HEK293 (cell line): ENCODE results near the gene PNLDC1.

ENCODE experiments used
- FEZF1 ChIP-seq: fragments of 450-650 bp; formaldehyde crosslinking; IDR thresholded peaks from 2 replicates; pipeline ENCODE4 v1.5.1; 2016; ENCODE audit warnings: missing biosample characterization, missing genetic modification characterization
- GLIS2 ChIP-seq: fragments of 450-650 bp; formaldehyde crosslinking; IDR thresholded peaks from 2 replicates; pipeline ENCODE4 v1.5.1; 2016; ENCODE audit warnings: missing biosample characterization, missing genetic modification characterization
- SALL2 ChIP-seq: fragments of 450-650 bp; formaldehyde crosslinking; IDR thresholded peaks from 2 replicates; pipeline ENCODE4 v1.5.0; 2017; ENCODE audit warnings: missing biosample characterization, mild to moderate bottlenecking, missing genetic modification characterization, borderline replicate concordance
- WT1 ChIP-seq: fragments of 450-650 bp; formaldehyde crosslinking; IDR thresholded peaks from 2 replicates; pipeline ENCODE4 v1.5.1; 2016; ENCODE audit warnings: missing biosample characterization, missing genetic modification characterization
- YY2 ChIP-seq: fragments of 450-650 bp; formaldehyde crosslinking; IDR thresholded peaks from 2 replicates; pipeline ENCODE4 v1.5.1; 2016; ENCODE audit warnings: missing biosample characterization, missing genetic modification characterization
- ZNF10 ChIP-seq: fragments of 450-650 bp; formaldehyde crosslinking; IDR thresholded peaks from 2 replicates; pipeline ENCODE4 v1.5.1; 2017; ENCODE audit warnings: missing biosample characterization, missing genetic modification characterization
- ZNF16 ChIP-seq: fragments of 450-650 bp; formaldehyde crosslinking; IDR thresholded peaks from 2 replicates; pipeline ENCODE4 v1.5.1; 2016; ENCODE audit warnings: low read depth, missing biosample characterization, missing genetic modification characterization
- ZNF184 ChIP-seq: fragments of 450-650 bp; IDR thresholded peaks from 2 replicates; pipeline ENCODE4 v1.5.1; 2018; ENCODE audit warnings: missing biosample characterization, mild to moderate bottlenecking, missing genetic modification characterization
- ZNF211 ChIP-seq: fragments of 450-650 bp; formaldehyde crosslinking; IDR thresholded peaks from 2 replicates; pipeline ENCODE4 v1.5.1; 2016; ENCODE audit warnings: low read depth, missing biosample characterization, missing genetic modification characterization
- ZNF274 ChIP-seq, 2 experiments: fragments of 200-500 bp in 1 of 2; fragments of 450-650 bp in 1 of 2; sonication (Bioruptor generic) in 1 of 2; formaldehyde crosslinking in 1 of 2; IDR thresholded peaks; 2 replicates each; pipeline versions ENCODE4 v1.5.1 to v1.6.1; 2014 to 2016; ENCODE audit warnings: borderline replicate concordance in 1 of 2, inconsistent platforms in 1 of 2, low read length in 1 of 2, missing biosample characterization in 1 of 2, missing genetic modification characterization in 1 of 2
- ZNF292 ChIP-seq: fragments of 450-650 bp; formaldehyde crosslinking; IDR thresholded peaks from 2 replicates; pipeline ENCODE4 v1.5.1; 2016; ENCODE audit warnings: low read depth, missing biosample characterization, missing genetic modification characterization, borderline replicate concordance
- ZNF366 ChIP-seq: fragments of 450-650 bp; formaldehyde crosslinking; conservative IDR thresholded peaks from 2 replicates; pipeline ENCODE4 v1.5.1; 2016; ENCODE audit warnings: missing biosample characterization, missing genetic modification characterization
- ZNF426 ChIP-seq: fragments of 450-650 bp; formaldehyde crosslinking; IDR thresholded peaks from 2 replicates; pipeline ENCODE4 v1.5.1; 2017; ENCODE audit warnings: missing biosample characterization, missing genetic modification characterization, mild to moderate bottlenecking, inconsistent platforms, moderate library complexity
- ZNF621 ChIP-seq: fragments of 450-650 bp; formaldehyde crosslinking; IDR thresholded peaks from 2 replicates; pipeline ENCODE4 v1.5.1; 2017; ENCODE audit warnings: missing biosample characterization, missing genetic modification characterization
- ZNF629 ChIP-seq: fragments of 450-650 bp; formaldehyde crosslinking; IDR thresholded peaks from 2 replicates; pipeline ENCODE4 v1.5.1; 2017; ENCODE audit warnings: missing biosample characterization, missing genetic modification characterization
- ZNF660 ChIP-seq: fragments of 450-650 bp; IDR thresholded peaks from 2 replicates; pipeline ENCODE4 v1.5.1; 2018; ENCODE audit warnings: missing biosample characterization, mild to moderate bottlenecking, missing genetic modification characterization
- ZNF670 ChIP-seq: fragments of 450-650 bp; formaldehyde crosslinking; IDR thresholded peaks from 2 replicates; pipeline ENCODE4 v1.5.1; 2016; ENCODE audit warnings: missing biosample characterization, missing genetic modification characterization, low read depth
- ZNF701 ChIP-seq: fragments of 450-650 bp; formaldehyde crosslinking; IDR thresholded peaks from 2 replicates; pipeline ENCODE4 v1.5.1; 2016; ENCODE audit warnings: missing biosample characterization, missing genetic modification characterization
- ZNF707 ChIP-seq: fragments of 450-650 bp; formaldehyde crosslinking; IDR thresholded peaks from 2 replicates; pipeline ENCODE4 v1.5.1; 2016; ENCODE audit warnings: missing biosample characterization, missing genetic modification characterization
- ZNF747 ChIP-seq: fragments of 450-650 bp; formaldehyde crosslinking; IDR thresholded peaks from 2 replicates; pipeline ENCODE4 v1.5.1; 2016; ENCODE audit warnings: missing biosample characterization, missing genetic modification characterization
- ZNF792 ChIP-seq: fragments of 450-650 bp; formaldehyde crosslinking; IDR thresholded peaks from 2 replicates; pipeline ENCODE4 v1.5.1; 2016; ENCODE audit warnings: missing biosample characterization, missing genetic modification characterization
- ZNF843 ChIP-seq: fragments of 450-650 bp; formaldehyde crosslinking; IDR thresholded peaks from 2 replicates; pipeline ENCODE4 v1.5.1; 2016; ENCODE audit warnings: missing biosample characterization, missing genetic modification characterization
- TF ChIP-seq, protein P1 (sequence below): fragments of 450-650 bp; formaldehyde crosslinking; IDR thresholded peaks from 2 replicates; pipeline ENCODE4 v1.5.1; 2016; ENCODE audit warnings: missing biosample characterization, missing genetic modification characterization
- TF ChIP-seq, protein P2 (sequence below): fragments of 450-650 bp; formaldehyde crosslinking; IDR thresholded peaks from 2 replicates; pipeline ENCODE4 v1.5.1; 2016; ENCODE audit warnings: missing biosample characterization, missing genetic modification characterization
- TF ChIP-seq, protein P3 (sequence below): fragments of 450-650 bp; formaldehyde crosslinking; IDR thresholded peaks from 2 replicates; pipeline ENCODE4 v1.5.1; 2017; ENCODE audit warnings: missing biosample characterization, mild to moderate bottlenecking, missing genetic modification characterization, moderate library complexity
- TF ChIP-seq, protein P4 (sequence below): fragments of 450-650 bp; formaldehyde crosslinking; IDR thresholded peaks from 2 replicates; pipeline ENCODE4 v1.5.1; 2017; ENCODE audit warnings: missing biosample characterization, missing genetic modification characterization
- TF ChIP-seq, protein P5 (sequence below): fragments of 450-650 bp; formaldehyde crosslinking; IDR thresholded peaks from 2 replicates; pipeline ENCODE4 v1.5.1; 2016; ENCODE audit warnings: missing biosample characterization, missing genetic modification characterization

The PNLDC1 gene

DNA sequence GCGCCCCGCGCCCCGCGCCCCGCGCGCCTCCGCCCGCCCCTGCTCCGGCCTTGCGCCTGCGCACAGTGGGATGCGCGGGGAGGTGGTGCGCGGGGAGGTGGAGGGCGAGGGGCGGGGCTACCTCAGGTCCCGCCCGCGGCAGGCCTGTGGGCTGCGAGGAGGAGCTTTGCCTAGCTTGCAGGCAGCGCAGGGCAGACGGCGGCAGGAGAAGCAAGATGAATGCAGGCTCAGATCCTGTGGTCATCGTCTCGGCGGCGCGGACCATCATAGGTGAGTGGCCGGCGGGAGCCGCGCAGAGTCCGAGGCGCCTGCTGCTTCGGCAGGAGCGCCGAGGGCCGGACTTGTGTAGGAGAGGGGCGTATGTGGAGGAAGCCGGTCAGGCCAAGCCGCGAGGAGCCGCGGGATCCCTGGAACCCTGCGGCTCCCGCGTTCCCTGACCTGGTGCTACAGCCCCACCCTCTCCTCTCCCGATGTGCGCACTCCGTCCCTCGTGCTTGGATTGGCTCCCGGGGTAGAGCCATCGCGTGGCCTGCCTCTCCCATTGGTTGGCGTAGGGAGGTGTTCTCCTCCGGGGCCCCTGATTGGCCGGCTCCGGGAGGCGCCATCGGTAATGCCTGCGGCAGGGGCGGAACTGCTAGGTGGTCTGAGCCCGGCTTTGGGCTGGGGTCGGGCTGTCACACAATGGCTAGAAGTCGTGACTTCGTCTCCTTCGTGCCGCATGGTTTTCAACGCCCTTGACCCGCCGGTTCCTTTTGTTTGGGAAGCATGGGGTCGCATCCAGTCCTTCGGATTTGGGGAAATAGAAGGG lies 38.0 kb upstream of the PNLDC1 start, which contains the start of gene ACAT2 (continued):
- TF ChIP-seq, protein P1, sequence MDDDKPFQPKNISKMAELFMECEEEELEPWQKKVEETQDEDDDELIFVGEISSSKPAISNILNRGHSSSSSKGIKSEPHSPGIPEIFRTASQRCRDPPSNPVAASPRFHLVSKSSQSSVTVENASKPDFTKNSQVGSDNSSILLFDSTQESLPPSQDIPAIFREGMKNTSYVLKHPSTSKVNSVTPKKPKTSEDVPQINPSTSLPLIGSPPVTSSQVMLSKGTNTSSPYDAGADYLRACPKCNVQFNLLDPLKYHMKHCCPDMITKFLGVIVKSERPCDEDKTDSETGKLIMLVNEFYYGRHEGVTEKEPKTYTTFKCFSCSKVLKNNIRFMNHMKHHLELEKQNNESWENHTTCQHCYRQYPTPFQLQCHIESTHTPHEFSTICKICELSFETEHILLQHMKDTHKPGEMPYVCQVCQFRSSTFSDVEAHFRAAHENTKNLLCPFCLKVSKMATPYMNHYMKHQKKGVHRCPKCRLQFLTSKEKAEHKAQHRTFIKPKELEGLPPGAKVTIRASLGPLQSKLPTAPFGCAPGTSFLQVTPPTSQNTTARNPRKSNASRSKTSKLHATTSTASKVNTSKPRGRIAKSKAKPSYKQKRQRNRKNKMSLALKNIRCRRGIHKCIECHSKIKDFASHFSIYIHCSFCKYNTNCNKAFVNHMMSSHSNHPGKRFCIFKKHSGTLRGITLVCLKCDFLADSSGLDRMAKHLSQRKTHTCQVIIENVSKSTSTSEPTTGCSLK (tag by site-specific recombination) = no peak
- TF ChIP-seq ZNF10 (tag by site-specific recombination) (peak; percentile 87), ZNF747 (no peak), ZNF670 (tag by site-specific recombination) (no peak), FEZF1 (tag by site-specific recombination) (no peak), ZNF16 (tag by site-specific recombination) (no peak), ZNF707 (tag by site-specific recombination) (no peak), ZNF426 (tag by site-specific recombination) (no peak), ZNF843 (tag by site-specific recombination) (peak; percentile 85), ZNF184 (tag by site-specific recombination) (peak; percentile 18; the same call in 1 of the 2 replicates), ZNF366 (tag by site-specific recombination) (peak; percentile 70), ZNF792 (0 out of 2 replicates have a peak, but pooled peaks have one; percentile 22), ZNF621 (tag by site-specific recombination) (no peak), ZNF660 (no peak), SALL2 (tag by site-specific recombination) (no peak), ZNF701 (tag by site-specific recombination) (no peak), ZNF211 (tag by site-specific recombination) (no peak), ZNF292 (tag by site-specific recombination) (no peak), GLIS2 (tag by site-specific recombination) (peak; percentile 88), WT1 (tag by site-specific recombination) (peak; percentile 71), YY2 (no peak), ZNF629 (tag by site-specific recombination) (peak; percentile 80), ZNF274 (IDR thresholded peaks at IDR 0.05; ENCODE audit: low read length) (no peak), ZNF274 (tag by site-specific recombination; IDR thresholded peaks at IDR 0.05; ENCODE audit: borderline replicate concordance) (no peak)
- TF ChIP-seq, protein P2, sequence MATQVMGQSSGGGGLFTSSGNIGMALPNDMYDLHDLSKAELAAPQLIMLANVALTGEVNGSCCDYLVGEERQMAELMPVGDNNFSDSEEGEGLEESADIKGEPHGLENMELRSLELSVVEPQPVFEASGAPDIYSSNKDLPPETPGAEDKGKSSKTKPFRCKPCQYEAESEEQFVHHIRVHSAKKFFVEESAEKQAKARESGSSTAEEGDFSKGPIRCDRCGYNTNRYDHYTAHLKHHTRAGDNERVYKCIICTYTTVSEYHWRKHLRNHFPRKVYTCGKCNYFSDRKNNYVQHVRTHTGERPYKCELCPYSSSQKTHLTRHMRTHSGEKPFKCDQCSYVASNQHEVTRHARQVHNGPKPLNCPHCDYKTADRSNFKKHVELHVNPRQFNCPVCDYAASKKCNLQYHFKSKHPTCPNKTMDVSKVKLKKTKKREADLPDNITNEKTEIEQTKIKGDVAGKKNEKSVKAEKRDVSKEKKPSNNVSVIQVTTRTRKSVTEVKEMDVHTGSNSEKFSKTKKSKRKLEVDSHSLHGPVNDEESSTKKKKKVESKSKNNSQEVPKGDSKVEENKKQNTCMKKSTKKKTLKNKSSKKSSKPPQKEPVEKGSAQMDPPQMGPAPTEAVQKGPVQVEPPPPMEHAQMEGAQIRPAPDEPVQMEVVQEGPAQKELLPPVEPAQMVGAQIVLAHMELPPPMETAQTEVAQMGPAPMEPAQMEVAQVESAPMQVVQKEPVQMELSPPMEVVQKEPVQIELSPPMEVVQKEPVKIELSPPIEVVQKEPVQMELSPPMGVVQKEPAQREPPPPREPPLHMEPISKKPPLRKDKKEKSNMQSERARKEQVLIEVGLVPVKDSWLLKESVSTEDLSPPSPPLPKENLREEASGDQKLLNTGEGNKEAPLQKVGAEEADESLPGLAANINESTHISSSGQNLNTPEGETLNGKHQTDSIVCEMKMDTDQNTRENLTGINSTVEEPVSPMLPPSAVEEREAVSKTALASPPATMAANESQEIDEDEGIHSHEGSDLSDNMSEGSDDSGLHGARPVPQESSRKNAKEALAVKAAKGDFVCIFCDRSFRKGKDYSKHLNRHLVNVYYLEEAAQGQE (tag by site-specific recombination) = no peak; the same call in 1 of the 2 replicates
- TF ChIP-seq, protein P3, sequence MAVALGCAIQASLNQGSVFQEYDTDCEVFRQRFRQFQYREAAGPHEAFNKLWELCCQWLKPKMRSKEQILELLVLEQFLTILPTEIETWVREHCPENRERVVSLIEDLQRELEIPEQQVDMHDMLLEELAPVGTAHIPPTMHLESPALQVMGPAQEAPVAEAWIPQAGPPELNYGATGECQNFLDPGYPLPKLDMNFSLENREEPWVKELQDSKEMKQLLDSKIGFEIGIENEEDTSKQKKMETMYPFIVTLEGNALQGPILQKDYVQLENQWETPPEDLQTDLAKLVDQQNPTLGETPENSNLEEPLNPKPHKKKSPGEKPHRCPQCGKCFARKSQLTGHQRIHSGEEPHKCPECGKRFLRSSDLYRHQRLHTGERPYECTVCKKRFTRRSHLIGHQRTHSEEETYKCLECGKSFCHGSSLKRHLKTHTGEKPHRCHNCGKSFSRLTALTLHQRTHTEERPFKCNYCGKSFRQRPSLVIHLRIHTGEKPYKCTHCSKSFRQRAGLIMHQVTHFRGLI (tag by site-specific recombination) = no peak
- TF ChIP-seq, protein P4, sequence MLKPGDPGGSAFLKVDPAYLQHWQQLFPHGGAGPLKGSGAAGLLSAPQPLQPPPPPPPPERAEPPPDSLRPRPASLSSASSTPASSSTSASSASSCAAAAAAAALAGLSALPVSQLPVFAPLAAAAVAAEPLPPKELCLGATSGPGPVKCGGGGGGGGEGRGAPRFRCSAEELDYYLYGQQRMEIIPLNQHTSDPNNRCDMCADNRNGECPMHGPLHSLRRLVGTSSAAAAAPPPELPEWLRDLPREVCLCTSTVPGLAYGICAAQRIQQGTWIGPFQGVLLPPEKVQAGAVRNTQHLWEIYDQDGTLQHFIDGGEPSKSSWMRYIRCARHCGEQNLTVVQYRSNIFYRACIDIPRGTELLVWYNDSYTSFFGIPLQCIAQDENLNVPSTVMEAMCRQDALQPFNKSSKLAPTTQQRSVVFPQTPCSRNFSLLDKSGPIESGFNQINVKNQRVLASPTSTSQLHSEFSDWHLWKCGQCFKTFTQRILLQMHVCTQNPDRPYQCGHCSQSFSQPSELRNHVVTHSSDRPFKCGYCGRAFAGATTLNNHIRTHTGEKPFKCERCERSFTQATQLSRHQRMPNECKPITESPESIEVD (tag by site-specific recombination) = no peak
- TF ChIP-seq, protein P5, sequence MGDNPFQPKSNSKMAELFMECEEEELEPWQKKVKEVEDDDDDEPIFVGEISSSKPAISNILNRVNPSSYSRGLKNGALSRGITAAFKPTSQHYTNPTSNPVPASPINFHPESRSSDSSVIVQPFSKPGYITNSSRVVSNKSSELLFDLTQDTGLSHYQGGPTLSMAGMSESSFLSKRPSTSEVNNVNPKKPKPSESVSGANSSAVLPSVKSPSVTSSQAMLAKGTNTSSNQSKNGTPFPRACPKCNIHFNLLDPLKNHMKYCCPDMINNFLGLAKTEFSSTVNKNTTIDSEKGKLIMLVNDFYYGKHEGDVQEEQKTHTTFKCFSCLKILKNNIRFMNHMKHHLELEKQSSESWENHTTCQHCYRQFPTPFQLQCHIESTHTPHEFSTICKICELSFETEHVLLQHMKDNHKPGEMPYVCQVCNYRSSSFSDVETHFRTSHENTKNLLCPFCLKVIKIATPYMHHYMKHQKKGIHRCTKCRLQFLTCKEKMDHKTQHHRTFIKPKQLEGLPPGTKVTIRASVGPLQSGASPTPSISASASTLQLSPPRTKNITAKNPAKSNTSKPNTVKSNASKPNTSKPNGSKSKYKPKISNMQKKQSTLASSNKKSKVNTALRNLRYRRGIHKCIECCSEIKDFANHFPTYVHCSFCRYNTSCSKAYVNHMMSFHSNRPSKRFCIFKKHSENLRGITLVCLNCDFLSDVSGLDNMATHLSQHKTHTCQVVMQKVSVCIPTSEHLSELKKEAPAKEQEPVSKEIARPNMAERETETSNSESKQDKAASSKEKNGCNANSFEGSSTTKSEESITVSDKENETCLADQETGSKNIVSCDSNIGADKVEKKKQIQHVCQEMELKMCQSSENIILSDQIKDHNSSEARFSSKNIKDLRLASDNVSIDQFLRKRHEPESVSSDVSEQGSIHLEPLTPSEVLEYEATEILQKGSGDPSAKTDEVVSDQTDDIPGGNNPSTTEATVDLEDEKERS (tag by site-specific recombination) = no peak
